ENCODE measurements around the gene ORC4. TPM values are rescaled to one million over a fixed set of nuclear protein-coding genes. Genes with fewer than 3 reads are reported as not detected.

The ORC4 gene
- total and polyA plus RNA-seq, 2 of the 8 experiments (the other 6 are each of a cell fraction or from before 2014, with no cell fraction given) = 22.7 to 63.7 TPM

GRCh38 chr2:148006249-148007007 lies 14.1 kb downstream of the ORC4 start:
- ChIA-PET CTCF (ENCODE audit: partially characterized antibody) (interaction anchor here (0.6 to 3.1 kb wide), 12 partner anchors 9 to 502 kb away, joined by 3 to 14 read pairs (median 3); no protein-coding TSS in a partner anchor), POLR2A (ENCODE audit: partially characterized antibody) (interaction anchor here (1.2 to 2.2 kb wide), 2 partner anchors 14 kb away, joined by 3 to 6 read pairs; partner anchors contain the start of genes MBD5 and ORC4)
- H3K36me3 ChIP-seq (ENCODE audit: control insufficient read depth in 2 of 4, insufficient read depth in 4 of 4, low read length in 3 of 4) = no peaks in the 10 kb centered on the region
- no peak overlapping the region for H2AK5ac ChIP-seq (ENCODE audit: low read depth, low read length)
- FAIRE-seq (no peak), DNase-seq (ENCODE audit: low read depth in 1 of 2, low spot score in 2 of 2) (no peak)
- no peak overlapping the region for H2BK15ac ChIP-seq (ENCODE audit: low read length)
- no peak overlapping the region for H2BK20ac ChIP-seq (ENCODE audit: low read length)
- H3K9ac ChIP-seq (replicated peaks in 1 of 4; ENCODE audit: extremely low read depth in 1 of 4, low read depth in 3 of 4, low read length in 3 of 4) = no peak overlapping the region
- no peak overlapping the region for H3K14ac ChIP-seq (ENCODE audit: insufficient read length)
- H3K18ac ChIP-seq (ENCODE audit: extremely low read depth, low read length) = no peak overlapping the region
- H4K8ac ChIP-seq (ENCODE audit: extremely low read depth, insufficient read depth, low read length) = no peak overlapping the region
- no peak overlapping the region for H3K4ac ChIP-seq (replicated peaks; ENCODE audit: insufficient read length, low read depth, low read length)
- H3K4me2 ChIP-seq (ENCODE audit: insufficient read depth in 1 of 2, low read depth in 2 of 2, low read length in 2 of 2) = no peak overlapping the region
- peaks cover 14 to 93% of the 10 kb centered on the region in 2 experiments for H3K79me2 ChIP-seq (ENCODE audit: control insufficient read depth in 1 of 2, insufficient read depth in 2 of 2, low read length in 2 of 2)
- H3K27me3 ChIP-seq (replicated peaks in 1 of 4; ENCODE audit: control insufficient read depth in 3 of 4, extremely low read depth in 1 of 4, insufficient read depth in 3 of 4, low read length in 3 of 4) = no peaks in the 10 kb centered on the region
- H2BK120ac ChIP-seq (replicated peaks; ENCODE audit: low read depth, low read length) = no peak overlapping the region
- no peaks in the 10 kb centered on the region for H3K23me2 ChIP-seq (ENCODE audit: low read depth, low read length)
- H3K27ac ChIP-seq (ENCODE audit: low read depth, low read length) = no peak overlapping the region
- H4K91ac ChIP-seq (replicated peaks; ENCODE audit: insufficient read length, low read length) = no peak overlapping the region
- no peak overlapping the region for H2BK5ac ChIP-seq (ENCODE audit: low read depth, low read length)
- no peaks in the 10 kb centered on the region for H3K9me3 ChIP-seq (ENCODE audit: insufficient read depth in 2 of 2, low read depth in 1 of 2, low read length in 1 of 2)
- H4K5ac ChIP-seq (ENCODE audit: insufficient read length, low read depth, low read length) = no peak overlapping the region
- H2AFZ ChIP-seq (ENCODE audit: low read length) = no peak overlapping the region
- 89% methylated on average over 6 of the region's 6 CpGs; no CpG with 5 or more reads in 1 of the 2 experiments for WGBS, 2 experiments (ENCODE audit: extremely low coverage in 1 of 2, insufficient coverage in 1 of 2, insufficient read length in 1 of 2, insufficient replicate concordance in 2 of 2, low coverage in 1 of 2, low lambda C conversion rate in 2 of 2, missing lambda C conversion rate in 1 of 2)
- peaks cover 3% of the 10 kb centered on the region in 2 experiments for H4K20me1 ChIP-seq (replicated peaks in 1 of 2; ENCODE audit: control insufficient read depth in 1 of 2, insufficient read depth in 2 of 2, low read length in 2 of 2)
- TF ChIP-seq SIN3A (conservative IDR thresholded peaks at IDR 0.05 in 1 of 2, IDR thresholded peaks at IDR 0.05 in 1 of 2; ENCODE audit: low read depth in 1 of 2, low read length in 2 of 2) (no peak), CTCF (IDR thresholded peaks at IDR 0.05; ENCODE audit: control extremely low read depth in 1 of 3, insufficient read depth in 1 of 3, low read depth in 1 of 3, low read length in 3 of 3) (peak; percentile 16 to 56 (median 49)), NANOG (IDR thresholded peaks at IDR 0.05; ENCODE audit: insufficient read depth, low read depth, low read length, poor library complexity, severe bottlenecking) (no peak), CTBP2 (IDR thresholded peaks at IDR 0.05; ENCODE audit: borderline replicate concordance, insufficient read depth, insufficient read length, low read length) (no peak), MAFK (IDR thresholded peaks at IDR 0.05; ENCODE audit: low read depth, low read length) (no peak)
- H3K23ac ChIP-seq (ENCODE audit: insufficient read length) = no peak overlapping the region
- H2BK12ac ChIP-seq (ENCODE audit: low read depth, low read length) = no peak overlapping the region
- no peak overlapping the region for H3K56ac ChIP-seq (replicated peaks; ENCODE audit: insufficient read length, low read depth, low read length)
- peaks cover 5% of the 10 kb centered on the region for H3K79me1 ChIP-seq (ENCODE audit: low read depth, low read length)
- H3K4me3 ChIP-seq (ENCODE audit: extremely low read depth in 1 of 4, insufficient read depth in 2 of 4, low read depth in 3 of 4, low read length in 4 of 4) = no peak overlapping the region
- peaks cover 0 to 5% (median 2%) of the 10 kb centered on the region in 4 experiments; a peak in 2 of 7 replicates for H3K4me1 ChIP-seq (replicated peaks in 1 of 4; ENCODE audit: control insufficient read depth in 3 of 4, insufficient read depth in 4 of 4, low read length in 3 of 4)

Data from H1 (cell line).